Activated CD4-positive, alpha-beta T cell treated with anti-CD3 and anti-CD28 coated beads, Interleukin-2, amount 10 ng/mL, durations not matched to agents 24 days and 14 days (primary cell): ENCODE data around the gene FCGR3B. TPM values are rescaled to one million over a fixed set of nuclear protein-coding genes. Genes with fewer than 3 reads are reported as not detected.
"Not testable (repeated sequence)": the region's sequence is repeated elsewhere in the genome, so short reads cannot be mapped to it uniquely, and the experiment has no call there.

Source experiments
- DNase-seq: peaks from one replicate; pipeline ENCODE4 v3.0.0; 2022
- H3K27ac Mint-ChIP-seq: one replicate; pipeline ENCODE4 v1.8.0; 2022; ENCODE audit warnings: mild to moderate bottlenecking, mixed read lengths
- H3K27me3 Mint-ChIP-seq: one replicate; pipeline ENCODE4 v1.8.0; 2022; ENCODE audit warnings: mixed read lengths
- H3K36me3 Mint-ChIP-seq: one replicate; pipeline ENCODE4 v1.8.0; 2022; ENCODE audit warnings: low read depth, mild to moderate bottlenecking, mixed read lengths
- H3K4me1 Mint-ChIP-seq: one replicate; pipeline ENCODE4 v1.8.0; 2021; ENCODE audit warnings: mixed read lengths
- H3K4me3 Mint-ChIP-seq: one replicate; pipeline ENCODE4 v1.8.0; 2022; ENCODE audit warnings: mild to moderate bottlenecking, moderate library complexity, mixed read lengths
- H3K9me3 Mint-ChIP-seq: one replicate; pipeline ENCODE4 v1.8.0; 2021; ENCODE audit warnings: mixed read lengths
- intact Hi-C: fragments of 100-400 bp; cut with micrococcal nuclease; formaldehyde crosslinking; loops from one replicate; pipeline ENCODE4 v1.15.1; 2023
- total RNA-seq: library from RNA; stranded (reverse); gene quantifications from 2 replicates; pipeline ENCODE4 v1.2.3, GENCODE V29; 2022

The FCGR3B gene
- total RNA-seq, result not detected in 2 replicates

DNA sequence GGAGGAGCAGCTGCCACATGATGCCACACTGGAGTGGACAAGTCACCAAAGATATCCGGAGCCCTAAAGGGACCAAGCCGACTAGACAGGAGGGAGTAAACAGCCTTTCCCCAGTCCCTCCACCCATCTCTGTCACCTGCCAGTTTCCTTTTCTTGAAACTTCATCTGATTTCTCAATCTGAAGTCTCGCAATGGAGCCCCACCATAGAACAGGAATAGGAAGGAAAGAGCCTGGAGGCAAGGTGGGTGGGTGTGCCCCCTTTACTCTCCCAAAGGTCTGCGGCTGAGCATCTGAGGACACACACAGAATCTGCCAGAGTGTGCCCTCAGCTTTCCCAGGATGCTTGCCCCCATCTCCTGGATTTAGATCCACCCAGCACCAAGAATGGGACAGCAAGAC lies at the start of gene FCGR3B:
Gene FCGR3B, minus strand, starts transcription at position 101 of the 400 bp plus-strand sequence. Its CDS starts 82 bp downstream, at position 19.
- peaks cover 5% of the 10 kb centered on the region for H3K4me1 Mint-ChIP-seq
- H3K27ac Mint-ChIP-seq, result no peak within 1 kb of the TSS
- no peak for DNase-seq
- H3K36me3 Mint-ChIP-seq, result no peaks in the 10 kb centered on the region
- peaks cover 4% of the 10 kb centered on the region for H3K27me3 Mint-ChIP-seq
- intact Hi-C loops, result no loop called here
- H3K4me3 Mint-ChIP-seq, result no peak within 1 kb of the TSS
- no peaks in the 10 kb centered on the region for H3K9me3 Mint-ChIP-seq

DNA sequence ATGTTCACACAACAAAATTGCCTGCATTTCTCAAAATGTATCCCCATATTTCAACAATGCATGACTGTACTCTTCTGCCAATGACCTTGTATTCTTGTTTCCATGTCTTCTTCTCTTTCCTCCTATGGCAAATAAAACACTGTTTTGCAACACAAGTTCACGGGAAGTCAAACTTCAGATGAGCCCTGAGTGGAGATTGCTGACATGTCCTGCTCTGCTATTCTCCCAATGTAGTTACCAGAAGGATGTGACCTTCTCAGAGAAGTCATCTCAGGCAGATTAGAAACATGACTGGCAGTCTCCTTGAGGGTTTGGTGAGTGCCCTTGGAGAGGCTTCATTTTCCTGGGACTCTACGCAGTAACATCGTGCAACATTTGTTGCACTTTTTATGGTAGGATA lies 47.5 kb upstream of the FCGR3B start:
- Mint-ChIP-seq H3K9me3 (no peaks in the 10 kb centered on the region), H3K4me3 (no peak overlapping the region), H3K36me3 (no peaks in the 10 kb centered on the region), H3K27me3 (peaks cover 19% of the 10 kb centered on the region), H3K27ac (no peak overlapping the region), H3K4me1 (peaks cover 2% of the 10 kb centered on the region)
- intact Hi-C loops, result no loop called here
- no peak for DNase-seq

DNA sequence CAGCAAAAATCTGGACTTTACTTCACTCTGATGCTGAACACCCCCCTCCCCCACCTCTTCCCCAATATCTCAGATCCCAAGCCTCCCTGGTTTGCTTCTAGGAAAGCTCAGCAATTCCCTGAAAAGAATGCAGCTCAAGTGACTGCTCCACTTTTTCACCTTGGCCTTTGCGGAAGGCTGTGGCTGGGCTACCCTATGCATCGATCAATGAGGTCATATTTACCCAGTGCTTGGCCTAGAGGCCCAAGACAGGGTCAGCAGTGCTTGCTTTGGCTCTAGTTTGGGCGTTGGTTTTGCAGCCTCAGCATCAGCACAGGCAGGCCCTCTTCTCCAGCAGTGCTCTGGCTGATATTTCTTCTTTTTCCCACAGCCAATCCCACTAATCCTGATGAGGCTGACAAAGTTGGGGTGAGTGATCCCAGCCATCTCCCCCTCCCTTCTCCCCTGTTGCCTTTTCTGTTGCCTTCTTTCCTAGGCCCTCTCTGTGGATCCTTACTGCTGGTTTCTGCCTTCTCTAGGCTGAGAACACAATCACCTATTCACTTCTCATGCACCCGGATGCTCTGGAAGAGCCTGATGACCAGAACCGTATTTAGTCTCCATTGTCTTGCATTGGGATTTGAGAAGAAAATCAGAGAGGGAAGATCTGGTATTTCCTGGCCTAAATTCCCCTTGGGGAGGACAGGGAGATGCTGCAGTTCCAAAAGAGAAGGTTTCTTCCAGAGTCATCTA lies 46.1 kb upstream of the FCGR3B start:
- no peaks in the 10 kb centered on the region for H3K36me3 Mint-ChIP-seq
- no peak overlapping the region for H3K27ac Mint-ChIP-seq
- H3K9me3 Mint-ChIP-seq, result no peaks in the 10 kb centered on the region
- no peak for DNase-seq
- H3K27me3 Mint-ChIP-seq, result peaks cover 11% of the 10 kb centered on the region
- intact Hi-C loops, result no loop called here
- H3K4me1 Mint-ChIP-seq, result peaks cover 2% of the 10 kb centered on the region
- H3K4me3 Mint-ChIP-seq, result no peak overlapping the region

DNA sequence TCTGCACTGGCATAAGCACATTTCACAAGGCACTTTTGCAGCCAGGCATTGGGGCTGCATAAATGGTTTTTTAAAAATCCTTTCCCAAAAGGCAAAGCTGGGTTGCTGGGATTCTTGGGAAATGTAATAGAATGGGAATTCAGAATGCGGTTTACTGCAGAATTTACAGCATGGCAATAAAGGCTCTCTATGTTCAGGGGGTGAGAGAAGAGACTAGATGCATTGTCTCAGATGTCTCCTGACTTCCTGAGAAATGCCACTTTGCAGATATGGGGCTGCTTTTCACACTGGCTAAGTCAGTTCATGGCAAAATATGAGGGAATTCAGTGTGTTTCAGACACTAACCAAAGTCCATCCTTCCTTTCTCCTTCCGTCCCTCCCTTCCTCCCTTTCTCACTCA lies 45.5 kb upstream of the FCGR3B start:
- Mint-ChIP-seq H3K4me3 (no peak overlapping the region), H3K4me1 (peaks cover 4% of the 10 kb centered on the region), H3K27ac (no peak overlapping the region), H3K9me3 (no peaks in the 10 kb centered on the region), H3K27me3 (peaks cover 6% of the 10 kb centered on the region), H3K36me3 (no peaks in the 10 kb centered on the region)
- intact Hi-C loops, result no loop called here
- no peak for DNase-seq

DNA sequence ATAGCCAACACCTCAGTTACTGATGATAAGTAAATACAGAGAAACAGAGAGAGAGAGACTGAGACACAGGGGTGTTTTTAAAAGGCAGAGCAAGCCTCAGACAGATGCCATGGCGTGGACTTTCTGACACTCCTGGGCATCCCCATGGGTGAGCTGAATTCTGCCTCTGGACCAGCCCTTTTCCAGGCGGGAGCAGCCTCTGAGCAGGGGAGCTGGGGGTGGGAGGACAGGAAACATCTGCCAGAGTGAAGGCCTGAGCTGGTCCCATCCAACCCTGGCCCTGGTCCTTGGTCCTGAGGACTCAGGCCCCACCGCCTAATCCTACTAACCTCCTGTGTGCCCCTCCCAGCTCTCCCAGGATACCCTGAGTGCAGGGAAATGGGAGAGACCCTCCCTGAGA lies 43.9 kb upstream of the FCGR3B start:
- H3K4me1 Mint-ChIP-seq, intact Hi-C loops, H3K27ac Mint-ChIP-seq, H3K36me3 Mint-ChIP-seq, DNase-seq, H3K9me3 Mint-ChIP-seq, H3K27me3 Mint-ChIP-seq, H3K4me3 Mint-ChIP-seq: not testable (repeated sequence)

DNA sequence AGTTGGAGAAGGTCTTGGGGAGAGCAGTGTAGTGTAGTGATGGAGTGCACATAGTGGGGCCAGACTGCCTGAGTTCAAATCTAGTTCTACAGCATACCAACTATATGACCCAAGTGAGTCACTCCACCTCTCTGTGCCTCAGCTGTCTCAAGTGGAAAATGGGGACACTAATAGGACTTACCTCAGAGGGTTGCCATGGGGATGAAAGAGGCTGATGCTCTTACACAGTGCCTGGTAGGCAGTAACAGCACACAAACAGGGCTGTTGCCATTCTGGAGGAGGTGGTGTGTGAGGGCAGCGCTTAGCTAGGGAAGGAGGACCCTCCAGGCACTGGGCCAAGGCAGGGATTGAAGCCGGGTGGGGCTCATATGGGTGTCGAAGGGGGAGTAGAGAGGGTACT lies 43.5 kb upstream of the FCGR3B start:
- H3K4me3 Mint-ChIP-seq, H3K36me3 Mint-ChIP-seq, H3K27ac Mint-ChIP-seq, H3K4me1 Mint-ChIP-seq, DNase-seq, intact Hi-C loops, H3K9me3 Mint-ChIP-seq, H3K27me3 Mint-ChIP-seq: not testable (repeated sequence)

DNA sequence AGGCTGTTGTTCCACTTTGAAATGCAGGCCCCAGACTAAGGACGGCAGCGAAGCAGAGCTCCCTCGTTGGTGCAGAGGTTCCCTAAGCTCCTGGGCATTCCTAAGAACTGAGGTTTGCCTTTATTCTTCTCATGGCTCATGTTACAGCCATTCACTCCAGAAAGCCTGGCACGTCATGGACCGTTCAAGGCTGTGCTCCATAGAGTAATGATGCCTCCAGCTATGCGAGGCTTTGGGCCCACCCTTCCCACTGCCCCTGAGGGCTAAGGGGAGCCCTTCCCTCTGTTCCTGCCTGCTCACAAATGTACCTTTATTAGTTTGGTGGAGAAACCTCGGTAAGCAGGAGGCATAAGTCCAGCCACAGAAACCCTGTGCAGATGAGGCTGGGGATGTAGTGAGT lies 42.5 kb upstream of the FCGR3B start:
- H3K4me3 Mint-ChIP-seq, H3K27ac Mint-ChIP-seq, H3K9me3 Mint-ChIP-seq, H3K36me3 Mint-ChIP-seq, H3K27me3 Mint-ChIP-seq, intact Hi-C loops, DNase-seq, H3K4me1 Mint-ChIP-seq: not testable (repeated sequence)

DNA sequence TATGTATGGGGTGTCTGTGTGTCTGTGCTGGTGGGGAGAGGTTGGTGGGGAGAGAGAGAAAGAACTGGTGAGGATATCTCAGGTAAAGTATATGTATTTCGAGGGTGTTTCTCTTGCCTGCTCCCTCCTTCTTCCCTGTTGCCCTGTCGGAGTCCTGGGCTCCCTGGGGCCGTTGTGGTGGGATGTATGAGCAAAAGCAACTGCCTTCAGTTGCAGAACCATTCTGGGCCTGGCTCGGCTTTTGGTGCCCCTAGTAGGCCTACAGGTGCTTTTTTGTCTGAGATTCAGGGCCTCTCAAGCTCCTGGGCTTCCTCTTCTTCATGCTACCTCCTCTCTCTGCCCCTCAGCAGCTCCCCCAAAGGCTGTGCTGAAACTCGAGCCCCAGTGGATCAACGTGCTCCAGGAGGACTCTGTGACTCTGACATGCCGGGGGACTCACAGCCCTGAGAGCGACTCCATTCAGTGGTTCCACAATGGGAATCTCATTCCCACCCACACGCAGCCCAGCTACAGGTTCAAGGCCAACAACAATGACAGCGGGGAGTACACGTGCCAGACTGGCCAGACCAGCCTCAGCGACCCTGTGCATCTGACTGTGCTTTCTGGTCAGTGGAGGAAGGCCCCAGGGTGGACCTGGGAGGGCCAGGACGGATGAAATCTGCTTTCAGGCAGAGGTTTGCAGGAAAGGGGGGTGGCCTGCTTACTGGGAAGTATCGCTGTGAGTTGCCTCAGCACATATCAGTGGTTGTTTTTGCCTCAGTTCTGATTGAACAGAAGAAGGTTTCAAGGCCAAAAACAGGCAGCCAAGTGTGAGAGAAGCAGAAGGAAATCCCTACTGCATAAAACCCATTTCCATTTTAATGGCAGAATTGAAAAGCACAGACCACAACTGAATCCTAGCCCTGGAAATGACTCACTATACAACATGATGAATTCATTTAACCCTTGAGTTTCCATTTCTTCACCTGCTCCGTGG lies 40.4 kb upstream of the FCGR3B start:
- intact Hi-C loops, H3K4me1 Mint-ChIP-seq, H3K27me3 Mint-ChIP-seq, H3K4me3 Mint-ChIP-seq, H3K27ac Mint-ChIP-seq, H3K36me3 Mint-ChIP-seq, H3K9me3 Mint-ChIP-seq, DNase-seq: not testable (repeated sequence)

DNA sequence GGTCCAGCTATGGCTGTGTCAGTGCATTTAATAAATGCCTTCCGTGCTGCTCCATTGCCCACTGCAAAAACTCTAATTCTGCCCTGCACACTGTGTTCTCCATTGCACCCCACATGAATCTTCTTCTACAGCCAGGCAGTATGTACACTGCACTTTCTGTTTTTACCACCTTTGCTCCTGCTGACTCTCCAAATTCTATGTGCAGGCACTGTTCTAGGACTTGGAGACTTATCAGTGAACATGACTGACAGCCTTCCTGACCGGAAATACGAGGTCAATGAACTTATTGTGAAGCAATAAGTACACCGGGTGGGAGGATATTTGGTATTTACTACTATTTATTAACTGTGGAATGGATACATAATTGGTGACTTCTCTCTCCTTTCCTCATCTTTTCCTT lies 33.7 kb upstream of the FCGR3B start:
- H3K27ac Mint-ChIP-seq, H3K4me1 Mint-ChIP-seq, H3K36me3 Mint-ChIP-seq, H3K4me3 Mint-ChIP-seq, H3K27me3 Mint-ChIP-seq, DNase-seq, intact Hi-C loops, H3K9me3 Mint-ChIP-seq: not testable (repeated sequence)

DNA sequence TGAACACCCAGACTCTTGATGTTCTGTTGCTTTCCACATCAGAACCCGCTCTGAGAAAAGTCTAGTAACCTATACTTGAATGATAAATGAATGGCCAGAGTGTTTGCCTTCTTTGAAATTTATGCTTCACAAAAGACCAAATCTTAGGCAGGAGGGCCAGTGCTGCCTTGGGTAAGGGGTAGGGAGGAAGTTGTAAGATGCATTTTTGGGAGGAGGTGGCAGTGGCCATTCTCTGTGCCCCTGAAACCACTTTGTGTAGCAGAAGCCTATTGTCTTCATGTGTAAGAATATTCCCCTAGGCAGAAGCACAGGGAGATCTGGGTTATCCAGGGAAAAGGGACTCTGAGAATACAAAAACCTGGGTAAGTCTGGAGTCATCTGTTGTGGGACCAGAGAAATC lies 32.6 kb upstream of the FCGR3B start:
- H3K4me3 Mint-ChIP-seq, H3K36me3 Mint-ChIP-seq, H3K27ac Mint-ChIP-seq, intact Hi-C loops, H3K9me3 Mint-ChIP-seq, H3K27me3 Mint-ChIP-seq, H3K4me1 Mint-ChIP-seq, DNase-seq: not testable (repeated sequence)

DNA sequence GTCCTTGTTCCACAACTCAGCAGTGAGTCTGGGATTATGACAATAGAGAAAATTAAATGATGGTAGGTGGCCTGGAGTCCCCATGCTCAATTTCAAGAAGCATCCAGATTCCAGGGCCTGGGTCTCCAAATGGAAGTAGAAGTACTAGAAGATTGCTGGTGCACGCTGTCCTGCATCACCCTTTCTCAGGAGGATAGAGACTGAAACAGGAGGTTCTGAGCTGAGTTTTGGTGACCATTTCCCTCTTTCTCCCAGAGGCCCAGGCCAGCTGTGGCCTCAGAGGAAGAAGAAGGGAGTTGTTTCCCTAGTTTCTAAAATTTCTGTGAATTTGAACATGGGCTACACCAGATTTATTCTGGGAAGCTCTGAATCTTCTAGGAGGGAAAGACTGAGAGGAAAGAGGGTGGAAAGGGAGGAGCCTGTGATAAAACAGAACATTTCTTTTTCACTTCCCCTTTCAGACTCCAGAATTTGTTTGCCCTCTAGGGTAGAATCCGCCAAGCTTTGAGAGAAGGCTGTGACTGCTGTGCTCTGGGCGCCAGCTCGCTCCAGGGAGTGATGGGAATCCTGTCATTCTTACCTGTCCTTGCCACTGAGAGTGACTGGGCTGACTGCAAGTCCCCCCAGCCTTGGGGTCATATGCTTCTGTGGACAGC lies 31.8 kb upstream of the FCGR3B start, which contains the start of gene FCGR2B:
Gene FCGR2B, plus strand, starts transcription at position 460 of the 656 bp plus-strand sequence. Its CDS starts 99 bp downstream, at position 559.
- H3K36me3 Mint-ChIP-seq, H3K27me3 Mint-ChIP-seq, H3K4me1 Mint-ChIP-seq, DNase-seq, H3K27ac Mint-ChIP-seq, intact Hi-C loops, H3K4me3 Mint-ChIP-seq, H3K9me3 Mint-ChIP-seq: not testable (repeated sequence)

DNA sequence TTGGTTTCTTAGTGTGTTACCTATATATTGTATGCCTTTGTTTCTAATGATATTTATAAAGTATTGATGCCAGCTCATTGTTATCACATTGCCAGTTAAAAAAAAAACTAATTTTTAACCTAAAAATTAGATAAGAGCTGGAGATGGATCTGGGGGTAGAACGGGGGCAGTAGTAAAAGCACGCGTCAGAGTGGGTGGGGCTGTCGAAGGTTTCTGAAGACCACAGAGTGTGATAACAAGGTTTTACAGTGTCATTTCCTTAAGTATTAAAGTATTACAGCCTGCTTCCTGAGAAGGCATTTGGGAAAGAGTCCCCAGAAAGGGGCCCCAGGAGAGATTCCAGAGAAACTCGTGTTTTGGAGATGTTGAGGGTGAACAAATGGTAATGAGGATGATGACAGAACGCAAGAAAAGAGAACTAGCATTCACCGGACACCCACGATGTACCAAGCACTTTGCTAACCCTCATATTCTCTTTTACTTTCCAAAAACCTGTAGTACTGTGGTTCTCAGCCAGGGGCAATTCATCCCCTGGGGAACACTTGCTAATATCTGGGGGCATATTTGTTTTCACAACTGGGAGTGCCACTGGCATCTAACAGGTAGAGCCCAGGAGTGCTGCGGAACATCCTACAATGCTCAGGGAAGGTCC lies 30.8 kb upstream of the FCGR3B start:
- H3K27me3 Mint-ChIP-seq, intact Hi-C loops, H3K4me3 Mint-ChIP-seq, H3K36me3 Mint-ChIP-seq, H3K27ac Mint-ChIP-seq, H3K9me3 Mint-ChIP-seq, H3K4me1 Mint-ChIP-seq, DNase-seq: not testable (repeated sequence)

DNA sequence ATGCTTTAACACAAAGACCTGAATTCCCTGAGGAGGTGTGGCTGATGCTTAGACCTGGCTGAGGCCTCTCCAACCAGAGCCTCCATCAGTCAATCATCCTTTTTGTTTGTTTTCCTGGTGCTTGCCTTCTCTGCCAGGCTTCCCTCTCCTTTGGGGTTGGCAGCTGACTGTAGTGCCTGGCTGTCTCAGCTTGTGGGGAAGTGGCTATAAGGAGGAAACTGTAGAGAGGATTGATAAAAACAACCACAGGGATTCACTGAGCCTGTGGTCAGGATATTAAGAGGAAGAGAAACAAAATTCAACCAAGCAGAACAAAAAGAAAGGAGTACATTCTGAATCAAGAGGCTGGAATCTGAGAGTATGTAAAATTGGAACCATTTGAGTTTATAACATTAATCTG lies 27.5 kb upstream of the FCGR3B start:
- intact Hi-C loops, H3K27ac Mint-ChIP-seq, H3K4me3 Mint-ChIP-seq, H3K9me3 Mint-ChIP-seq, H3K27me3 Mint-ChIP-seq, H3K36me3 Mint-ChIP-seq, H3K4me1 Mint-ChIP-seq, DNase-seq: not testable (repeated sequence)
